Heart right ventricle (tissue), 16 donors: ENCODE data around the gene DPP10. TPM values are rescaled to one million over a fixed set of nuclear protein-coding genes. Genes with fewer than 3 reads are reported as not detected.

Source experiments
- ATAC-seq, 8 donors: fragments of 200-7000 bp; cut with Tn5 transposase; one replicate each; pipeline ENCODE4 v1.9.1; 2020; ENCODE audit warnings: mild to moderate bottlenecking in 8 of 8, moderate library complexity in 8 of 8, moderate number of reproducible peaks in 1 of 8
- DNase-seq, 2 donors: peaks; one replicate each; pipeline ENCODE4 v3.0.0-alpha.2; 2020
- H3K27ac ChIP-seq, 10 donors: fragments of 200-600 bp; sonication (generic) in 2 of 10; one replicate each; pipeline versions ENCODE4 v1.5.0 to v1.8.0; 2020 to 2022; ENCODE audit warnings: mild to moderate bottlenecking in 3 of 10
- H3K27me3 ChIP-seq, 7 donors: fragments of 200-600 bp; one replicate each; pipeline ENCODE4 v1.8.0; 2021 to 2022; ENCODE audit warnings: mild to moderate bottlenecking in 2 of 7
- H3K36me3 ChIP-seq, 9 donors: fragments of 200-600 bp; sonication (generic) in 1 of 9; one replicate each; pipeline versions ENCODE4 v1.5.0 to v1.8.0; 2020 to 2022; ENCODE audit warnings: mild to moderate bottlenecking in 2 of 9
- H3K4me1 ChIP-seq, 9 donors: fragments of 200-600 bp; sonication (generic) in 1 of 9; one replicate each; pipeline versions ENCODE4 v1.5.0 to v1.8.0; 2020 to 2022; ENCODE audit warnings: mild to moderate bottlenecking in 4 of 9
- H3K4me3 ChIP-seq, 10 donors: fragments of 200-600 bp; sonication (generic) in 2 of 10; one replicate each; pipeline versions ENCODE4 v1.5.0 to v1.8.0; 2020 to 2022; ENCODE audit warnings: mild to moderate bottlenecking in 7 of 10, moderate library complexity in 2 of 10
- H3K9me3 ChIP-seq, 11 donors: fragments of 200-600 bp in 10 of 11; sonication (generic) in 2 of 11; one replicate each; pipeline versions ENCODE4 v1.5.0 to v1.8.0; 2013 to 2022; ENCODE audit warnings: mild to moderate bottlenecking in 2 of 11, control low read depth in 1 of 11, moderate library complexity in 1 of 11
- CTCF ChIP-seq, 9 donors: fragments of 200-600 bp; sonication (generic) in 2 of 9; IDR thresholded peaks; one replicate each; pipeline versions ENCODE4 v1.5.0 to v1.8.0; 2021 to 2022; ENCODE audit warnings: antibody characterized with exemption in 9 of 9, mild to moderate bottlenecking in 5 of 9, moderate library complexity in 1 of 9
- WGBS, 2 donors: extraction: QIAGEN DNeasy Blood & Tissue Kit; methylation state at CpG; one replicate each; pipeline ENCODE4 v1.1.7; 2013; ENCODE audit warnings: inconsistent platforms in 1 of 2; 5-methylcytosine and 5-hydroxymethylcytosine counted together
- intact Hi-C, 10 donors: fragments of 100-400 bp; cut with DNase I; formaldehyde crosslinking; loops; one replicate each; pipeline versions ENCODE4 v1.11.1 to v1.14.2; 2022
- polyA plus RNA-seq, 2 donors: library from polyadenylated mRNA; stranded (reverse); fragments of 200-250 nt; gene quantifications; one replicate each; pipeline ENCODE4 v1.2.3, GENCODE V29; 2013
- total RNA-seq, 10 donors: library from RNA; stranded (reverse); fragmentation: NEBNext Ultra II Directional in 3 of 10; extraction: Animal tissue kit (Norgen Biotek cat#: 25700) in 3 of 10; gene quantifications; one replicate each; pipeline versions ENCODE4 v1.2.1 to v1.2.4, GENCODE V29; 2021 to 2023
- donor health status: Arrhythmogenic right ventricular cardiomyopathy.
- donor health status: ischemic (EF 13 %, LVEDD 7.1; RV severe dilation, severe dysfunction).
- donor health status: healthy with polysubstance abuse.
- donor health status: DM: no; HTN: yes; CAD: no.
- donor health status: DM: no; HTN: no; CAD: no.
- donor health status: ischemic (EF 25% LVEDD 6.9; RV normal size, moderate dysfunction).
- donor health status: ischemic (EF 25% LVEDD 5.7; RV mildly dilated, moderate dysfunction).
- donor health status: healthy.
- donor health status: DM: yes; HTN: yes; CAD: no.
- donor health status: Ischemic cardiomyopathy.
- donor health status: ischemic (EF 35%, LVEDD 5.7; RV mildly dilated, moderate dysfunction).
- donor health status: nonischemic (EF 11% LVEDD 7.7; RV severe dilation, severe dysfunction).
- donor health status: DM: yes; HTN: yes; CAD: no.
- donor health status: PGD.
- donor health status: ischemic (EF 29% LVEDD 5.4; RV normal size, mild dysfunction).
- donor health status: nonischemic (EF 23%, LVEDD 6.1; RV moderate dilation, normal function).

DPP10 gene
- total and polyA plus RNA-seq, 12 donors = 0.15 to 0.49 (median 0.38) TPM; not detected in 9

- no peak overlapping the region for H3K27ac ChIP-seq
- ATAC-seq (no peak), DNase-seq (no peak)
- no peaks in the 10 kb centered on the region for H3K9me3 ChIP-seq
- no peaks in the 10 kb centered on the region for H3K36me3 ChIP-seq
- no peak overlapping the region for H3K4me3 ChIP-seq
- WGBS, 2 donors = 78 to 82% methylated on average over 5 of the region's 5 CpGs
- H3K4me1 ChIP-seq = no peaks in the 10 kb centered on the region
- no peak for TF ChIP-seq CTCF (IDR thresholded peaks at IDR 0.05)
- H3K27me3 ChIP-seq = no peaks in the 10 kb centered on the region
- intact Hi-C loops = no loop called here
Observed at GRCh38 chr2:114864901-114865300, 422.5 kb downstream of the DPP10 start.

GRCh38 chr2:114880046-114880445 lies 437.6 kb downstream of the DPP10 start:
- Histone ChIP-seq H3K36me3 (no peaks in the 10 kb centered on the region), H3K4me1 (no peaks in the 10 kb centered on the region), H3K27me3 (no peaks in the 10 kb centered on the region), H3K4me3 (no peak overlapping the region), H3K9me3 (no peaks in the 10 kb centered on the region), H3K27ac (no peak overlapping the region)
- intact Hi-C loops = no loop called here
- 60 to 66% methylated on average over 3 of the region's 3 CpGs for WGBS, 2 donors
- TF ChIP-seq CTCF (IDR thresholded peaks at IDR 0.05) = no peak
- ATAC-seq = no peak
- no peak for DNase-seq

- Histone ChIP-seq H3K9me3 (peaks cover 0 to 14% (median 0%) of the 10 kb centered on the region in 11 donors), H3K4me3 (no peak overlapping the region), H3K27me3 (no peaks in the 10 kb centered on the region), H3K36me3 (no peaks in the 10 kb centered on the region), H3K27ac (no peak overlapping the region), H3K4me1 (no peaks in the 10 kb centered on the region)
- DNase-seq (no peak), ATAC-seq (no peak)
- WGBS, 2 donors = 42 to 44% methylated on average over 2 of the region's 2 CpGs
- intact Hi-C loops = no loop called here
- TF ChIP-seq CTCF (IDR thresholded peaks at IDR 0.05) = no peak
Observed at GRCh38 chr2:114919985-114920384, 477.5 kb downstream of the DPP10 start.

- Histone ChIP-seq H3K36me3 (no peaks in the 10 kb centered on the region), H3K9me3 (peaks cover 0 to 12% (median 0%) of the 10 kb centered on the region in 11 donors), H3K27me3 (no peaks in the 10 kb centered on the region), H3K27ac (no peak overlapping the region), H3K4me1 (no peaks in the 10 kb centered on the region), H3K4me3 (no peak overlapping the region)
- no peak for TF ChIP-seq CTCF (IDR thresholded peaks at IDR 0.05)
- WGBS, 2 donors = 87 to 91% methylated on average over 3 of the region's 3 CpGs
- intact Hi-C loops = no loop called here
- DNase-seq (no peak), ATAC-seq (no peak)
Observed at GRCh38 chr2:114922076-114922475, 479.6 kb downstream of the DPP10 start.
